CD4-positive, alpha-beta T cell treated with Interleukin-21 for 1 hour (primary cell): ENCODE measurements around the gene FRS3.

ENCODE experiments used
- DNase-seq: peaks from one replicate; pipeline ENCODE4 v3.0.0-alpha.2; 2020

FRS3 gene

GRCh38 chr6:41789390-41789724, 9.7 kb upstream of the FRS3 start:
- no peak for DNase-seq

- peak; percentile 96 for DNase-seq
Observed at GRCh38 chr6:41787219-41787917, 7.7 kb upstream of the FRS3 start, which contains the start of gene TOMM6. TSS of gene TOMM6 (plus strand) at chr6:41787694. CDS start at chr6:41787698, 4 bp downstream.

GRCh38 chr6:41786451-41787218, 6.9 kb upstream of the FRS3 start:
- peak; percentile 88 for DNase-seq

GRCh38 chr6:41785689-41786450, 6.2 kb upstream of the FRS3 start:
- DNase-seq = no peak

- no peak for DNase-seq
Observed at GRCh38 chr6:41785254-41785653, 5.6 kb upstream of the FRS3 start.

GRCh38 chr6:41784581-41785171, 5.0 kb upstream of the FRS3 start:
- no peak for DNase-seq

- DNase-seq = no peak
Observed at GRCh38 chr6:41783106-41783780, 3.5 kb upstream of the FRS3 start.

GRCh38 chr6:41781366-41781730, 1.6 kb upstream of the FRS3 start:
- DNase-seq = no peak

- DNase-seq = no peak
Observed at GRCh38 chr6:41780551-41781365, 1.1 kb upstream of the FRS3 start, which contains the start of gene PRICKLE4. TSS of gene PRICKLE4 (plus strand) at chr6:41780782. CDS start at chr6:41783474, 2,692 bp downstream.

GRCh38 chr6:41779336-41779735, 364 bp downstream of the FRS3 start:
- DNase-seq = no peak

GRCh38 chr6:41778895-41779294, 805 bp downstream of the FRS3 start:
- no peak for DNase-seq

- no peak for DNase-seq
Observed at GRCh38 chr6:41777551-41778285, 2.0 kb downstream of the FRS3 start.

GRCh38 chr6:41775293-41775882, 4.3 kb downstream of the FRS3 start:
- no peak for DNase-seq

- DNase-seq = no peak
Observed at GRCh38 chr6:41774841-41775240, 4.9 kb downstream of the FRS3 start.

GRCh38 chr6:41771058-41771983, 8.4 kb downstream of the FRS3 start:
- DNase-seq = no peak

GRCh38 chr6:41770381-41771057, 9.2 kb downstream of the FRS3 start:
- no peak for DNase-seq

- no peak for DNase-seq
Observed at GRCh38 chr6:41769376-41769775, 10.3 kb downstream of the FRS3 start.

GRCh38 chr6:41768545-41769308, 11.0 kb downstream of the FRS3 start:
- DNase-seq = no peak
